AG09319 (cell line): ENCODE results near the gene PSTPIP1.

Experiments
- DNase-seq: peaks from one replicate; pipeline ENCODE4 v3.0.0-alpha.2; 2010; ENCODE audit warnings: low read depth; ENCODE audit errors: extremely low read depth
- TF ChIP-seq, protein P1 (sequence below): IDR thresholded peaks from 2 replicates; pipeline ENCODE4 v1.5.1; 2011; ENCODE audit warnings: low read depth, mild to moderate bottlenecking, inconsistent platforms, low read length, moderate library complexity

PSTPIP1 gene

DNA sequence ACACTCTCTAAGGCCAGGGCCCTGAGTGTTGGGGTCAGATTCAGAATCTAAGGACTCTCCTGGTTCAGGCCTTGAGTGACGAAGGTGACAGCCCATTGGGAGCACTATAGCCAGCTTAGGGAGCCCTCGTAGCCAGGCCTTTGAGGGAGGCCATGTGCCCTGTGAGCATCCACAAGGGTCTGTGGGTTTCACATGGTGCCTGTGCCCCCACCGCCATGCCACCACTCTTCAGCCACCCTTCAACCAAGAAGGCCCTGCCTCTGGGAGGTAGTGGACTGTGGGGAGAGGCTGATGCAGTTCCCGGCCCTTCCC, 38.4 kb downstream of the PSTPIP1 start:
- TF ChIP-seq, protein P1, sequence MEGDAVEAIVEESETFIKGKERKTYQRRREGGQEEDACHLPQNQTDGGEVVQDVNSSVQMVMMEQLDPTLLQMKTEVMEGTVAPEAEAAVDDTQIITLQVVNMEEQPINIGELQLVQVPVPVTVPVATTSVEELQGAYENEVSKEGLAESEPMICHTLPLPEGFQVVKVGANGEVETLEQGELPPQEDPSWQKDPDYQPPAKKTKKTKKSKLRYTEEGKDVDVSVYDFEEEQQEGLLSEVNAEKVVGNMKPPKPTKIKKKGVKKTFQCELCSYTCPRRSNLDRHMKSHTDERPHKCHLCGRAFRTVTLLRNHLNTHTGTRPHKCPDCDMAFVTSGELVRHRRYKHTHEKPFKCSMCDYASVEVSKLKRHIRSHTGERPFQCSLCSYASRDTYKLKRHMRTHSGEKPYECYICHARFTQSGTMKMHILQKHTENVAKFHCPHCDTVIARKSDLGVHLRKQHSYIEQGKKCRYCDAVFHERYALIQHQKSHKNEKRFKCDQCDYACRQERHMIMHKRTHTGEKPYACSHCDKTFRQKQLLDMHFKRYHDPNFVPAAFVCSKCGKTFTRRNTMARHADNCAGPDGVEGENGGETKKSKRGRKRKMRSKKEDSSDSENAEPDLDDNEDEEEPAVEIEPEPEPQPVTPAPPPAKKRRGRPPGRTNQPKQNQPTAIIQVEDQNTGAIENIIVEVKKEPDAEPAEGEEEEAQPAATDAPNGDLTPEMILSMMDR = no peak
- no peak for DNase-seq

DNA sequence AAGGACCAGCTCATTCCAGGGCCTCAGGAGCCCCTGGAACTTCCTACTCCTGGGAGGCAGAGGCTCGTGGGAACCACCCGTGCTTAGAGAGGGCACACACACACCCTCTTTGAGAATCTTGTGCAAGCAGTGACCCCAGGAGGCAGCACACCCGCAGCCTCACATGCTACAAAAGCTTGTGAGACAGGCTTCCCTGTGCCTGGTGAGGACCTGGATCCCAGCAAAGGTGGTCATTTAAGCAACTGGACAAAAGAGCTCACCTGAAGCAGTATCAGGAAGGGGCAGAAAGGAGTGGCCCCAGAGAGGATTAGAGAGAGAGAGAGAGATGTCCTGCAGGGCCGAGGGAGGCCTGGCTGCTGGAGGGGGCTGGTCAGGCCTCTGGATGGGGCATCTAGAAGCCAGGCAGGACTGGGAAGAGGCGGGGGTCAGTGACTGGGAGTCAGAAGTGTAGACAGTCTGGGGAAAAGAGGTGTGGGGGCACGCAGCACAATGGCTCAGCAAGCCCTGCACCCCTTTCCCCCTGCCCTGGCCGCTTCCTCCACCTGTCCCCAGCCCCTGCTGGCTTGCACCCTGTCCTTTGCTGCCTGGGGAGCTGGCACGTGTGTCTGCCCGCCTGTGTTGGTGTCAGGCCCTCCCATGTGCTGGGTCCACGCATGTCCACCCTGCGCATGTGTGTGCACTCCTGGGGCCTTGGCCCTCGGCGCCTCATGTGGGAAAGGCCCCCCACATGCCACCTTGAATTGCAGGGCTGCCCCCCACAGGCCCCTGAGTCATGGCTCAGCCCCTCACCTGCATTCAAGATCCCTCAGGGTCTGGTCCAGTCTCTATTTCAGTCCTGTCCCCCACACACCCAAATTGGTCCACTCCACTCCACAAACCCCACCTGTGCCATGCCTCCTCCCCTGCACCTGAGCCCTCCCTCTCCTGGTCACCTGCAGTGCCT, 39.1 kb downstream of the PSTPIP1 start:
- no peak for DNase-seq
- TF ChIP-seq, protein P1 = no peak

DNA sequence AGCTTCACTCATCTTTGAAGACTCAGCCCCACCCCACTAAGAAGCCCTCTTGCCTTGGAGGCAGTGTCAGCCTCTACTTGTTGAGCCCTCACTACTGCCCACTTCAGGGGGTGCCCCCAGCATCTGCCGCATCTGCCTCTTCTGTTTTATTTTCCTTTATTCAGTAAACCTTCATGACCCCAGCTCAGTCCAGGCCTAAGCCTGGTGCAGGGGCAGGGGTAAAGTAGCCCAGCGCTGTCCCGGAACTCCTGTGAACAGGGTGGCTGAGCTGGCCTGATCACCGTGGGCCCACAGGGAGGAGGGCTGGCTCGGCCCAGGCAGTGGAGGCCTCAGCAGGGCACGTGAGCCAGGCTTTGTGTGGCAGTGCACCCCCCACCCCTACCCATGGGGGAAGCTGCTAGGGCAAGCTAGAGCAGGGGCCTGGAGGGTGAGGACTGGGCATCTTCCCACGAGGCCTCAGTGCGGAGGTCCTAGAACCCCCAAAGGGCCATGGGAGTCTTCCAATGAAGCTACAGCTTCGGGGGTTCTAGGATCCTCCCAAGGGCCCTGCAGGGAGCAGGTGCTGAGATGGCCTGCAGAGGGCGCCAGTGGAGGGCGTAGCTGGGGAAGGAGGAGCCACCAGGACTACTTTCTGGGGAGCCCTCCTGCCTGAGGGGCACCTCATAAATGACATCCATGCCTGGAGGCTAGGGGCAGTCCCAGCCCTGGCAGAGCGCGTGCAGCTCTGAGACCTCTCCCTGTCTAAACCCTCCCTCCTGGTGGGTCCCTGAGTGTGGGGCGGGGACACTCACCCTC, 40.0 kb downstream of the PSTPIP1 start:
- TF ChIP-seq, protein P1 = peak; percentile 76
- no peak for DNase-seq

DNA sequence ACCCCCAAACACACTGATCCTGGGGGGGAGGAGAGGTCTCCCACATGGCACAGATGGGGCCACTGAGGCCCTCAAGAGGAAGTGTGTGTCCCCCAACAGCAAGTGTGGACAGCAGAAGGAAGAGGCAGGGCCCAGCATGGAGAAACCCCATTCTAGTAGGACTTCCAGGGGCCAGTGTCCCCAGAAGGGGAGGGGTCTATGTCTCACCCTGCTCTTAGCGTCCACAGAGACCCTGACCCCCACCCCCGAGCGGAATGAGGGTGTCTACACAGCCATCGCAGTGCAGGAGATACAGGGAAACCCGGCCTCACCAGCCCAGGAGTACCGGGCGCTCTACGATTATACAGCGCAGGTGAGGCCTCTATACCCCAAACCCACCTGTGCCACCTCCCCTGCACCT, 40.7 kb downstream of the PSTPIP1 start:
- DNase-seq = no peak

DNA sequence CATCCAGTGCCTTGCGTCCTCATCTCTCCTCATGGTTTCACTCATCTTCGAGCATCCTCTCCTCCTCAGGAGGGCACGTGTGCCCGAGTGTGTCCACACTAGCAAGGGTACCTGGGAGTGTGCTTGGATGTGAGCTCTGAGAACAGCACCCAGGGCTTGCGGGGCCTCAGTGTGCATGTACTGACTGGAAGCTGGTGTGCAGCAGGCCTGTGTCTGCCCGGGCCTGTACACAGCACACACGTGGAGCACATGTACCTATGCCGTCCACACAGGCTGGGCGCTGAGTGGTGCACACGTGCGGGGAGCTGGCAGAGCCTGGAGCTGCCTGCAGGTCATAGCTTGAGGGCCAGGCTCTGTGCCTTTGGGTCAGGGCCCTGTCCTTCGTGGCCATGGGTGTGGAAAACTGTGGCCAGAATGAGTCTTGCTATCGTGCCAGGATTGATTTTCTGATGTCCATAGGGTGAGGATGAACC, 41.1 kb downstream of the PSTPIP1 start:
- TF ChIP-seq, protein P1 = no peak
- no peak for DNase-seq

More for the DNA sequence above, 40.7 kb downstream of the PSTPIP1 start:
- TF ChIP-seq, protein P1 = no peak

DNA sequence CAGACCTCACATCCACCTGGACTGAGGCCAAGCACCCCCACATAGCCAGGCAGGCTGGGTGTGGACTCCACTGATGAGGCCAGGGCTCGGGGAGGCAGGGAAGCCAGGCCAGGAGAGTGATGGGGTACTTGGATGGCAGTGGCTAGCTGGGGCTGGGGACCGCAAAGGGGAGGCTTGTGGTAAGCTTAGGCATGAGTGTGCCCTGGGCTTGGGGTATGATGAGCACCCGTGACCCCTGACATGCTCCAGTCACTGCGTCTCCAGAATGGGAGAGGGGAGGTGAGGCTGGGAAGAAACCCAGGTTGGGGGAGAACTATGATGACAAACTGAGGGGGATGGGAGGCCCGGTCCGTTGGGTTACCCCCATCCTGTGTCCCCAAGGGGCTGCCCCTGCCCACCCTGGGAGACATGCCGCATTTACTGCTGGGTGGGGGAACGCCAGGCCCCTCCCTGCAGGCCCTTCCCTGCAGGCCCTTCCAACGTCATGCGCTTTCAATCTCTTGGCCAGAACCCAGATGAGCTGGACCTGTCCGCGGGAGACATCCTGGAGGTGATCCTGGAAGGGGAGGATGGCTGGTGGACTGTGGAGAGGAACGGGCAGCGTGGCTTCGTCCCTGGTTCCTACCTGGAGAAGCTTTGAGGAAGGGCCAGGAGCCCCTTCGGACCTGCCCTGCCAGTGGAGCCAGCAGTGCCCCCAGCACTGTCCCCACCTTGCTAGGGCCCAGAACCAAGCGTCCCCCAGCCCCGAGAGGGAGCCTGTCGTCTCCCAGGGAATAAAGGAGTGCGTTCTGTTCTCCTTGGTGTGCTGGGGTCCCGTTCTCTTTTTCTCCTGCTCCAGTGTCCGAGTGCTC, 41.8 kb downstream of the PSTPIP1 start:
- DNase-seq = no peak

More for the DNA sequence above, 41.8 kb downstream of the PSTPIP1 start:
- TF ChIP-seq, protein P1 = no peak
